Activated CD4-positive, alpha-beta T cell treated with anti-CD3 and anti-CD28 coated beads, Interleukin-2, Interleukin-6, amounts not matched to agents 100 ng/mL and 50 ng/mL, durations not matched to agents 16 hours and 8 hours (primary cell): Measurements from ENCODE around the gene ITPKA.
"Not testable (repeated sequence)": the region's sequence is repeated elsewhere in the genome, so short reads cannot be mapped to it uniquely, and the experiment has no call there.

Experiments used
- DNase-seq: peaks from one replicate; pipeline ENCODE4 v3.0.0-alpha.2; 2020

ITPKA gene

GRCh38 chr15:41493205-41493901 lies at the start of gene ITPKA:
Gene ITPKA, plus strand, starts transcription at chr15:41493874. Its CDS starts 54 bp downstream, at chr15:41493928.
- peak; percentile 89 for DNase-seq

DNA sequence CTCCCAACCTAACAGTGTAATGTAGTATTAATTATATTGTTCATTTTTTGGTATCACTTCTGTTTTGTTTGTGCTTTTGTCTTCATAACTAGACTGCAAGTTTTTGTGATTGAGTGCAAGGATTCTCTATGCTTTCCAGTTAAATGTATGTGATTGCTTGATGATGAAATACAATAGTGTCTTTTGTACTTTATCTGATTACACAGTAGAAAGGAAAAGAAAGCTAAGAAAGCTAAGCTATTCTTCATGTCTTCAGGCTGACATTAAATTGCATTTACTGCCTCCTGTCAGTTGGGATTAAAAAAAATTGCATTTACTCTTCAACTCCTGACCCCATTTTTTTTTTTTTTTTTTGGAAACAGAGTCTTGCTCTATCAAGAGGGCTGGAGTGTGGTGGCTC lies 48.3 kb upstream of the ITPKA start:
- no peak for DNase-seq

- DNase-seq = no peak
These were observed 31.4 kb upstream of the ITPKA start for GRCh38 chr15:41462084-41462795.

- no peak for DNase-seq
These were observed 28.6 kb upstream of the ITPKA start for GRCh38 chr15:41464889-41465580.

GRCh38 chr15:41465822-41466421 lies 27.8 kb upstream of the ITPKA start:
- DNase-seq = peak; percentile 50

DNA sequence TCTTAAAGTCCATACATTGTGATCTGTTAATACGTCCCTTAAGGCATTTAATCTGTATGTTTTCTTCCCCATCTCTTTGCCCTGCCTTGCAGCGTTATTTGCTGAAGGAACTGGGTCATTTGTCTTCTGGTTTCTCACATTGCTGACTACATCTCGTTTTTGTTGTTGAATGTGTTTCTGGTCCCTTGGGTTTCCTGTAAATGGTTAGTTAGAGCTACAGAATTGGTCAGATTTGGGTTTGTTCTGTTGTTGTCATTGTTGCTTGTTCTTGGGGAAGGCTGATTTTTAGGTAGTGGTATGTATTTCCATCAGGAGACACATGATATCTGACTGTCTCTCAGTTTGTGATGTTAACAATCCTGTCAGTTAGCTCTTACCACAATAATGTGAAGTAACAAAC lies 27.0 kb upstream of the ITPKA start:
- DNase-seq = no peak

GRCh38 chr15:41469644-41470043 lies 24.0 kb upstream of the ITPKA start:
- DNase-seq = not testable (repeated sequence)

DNA sequence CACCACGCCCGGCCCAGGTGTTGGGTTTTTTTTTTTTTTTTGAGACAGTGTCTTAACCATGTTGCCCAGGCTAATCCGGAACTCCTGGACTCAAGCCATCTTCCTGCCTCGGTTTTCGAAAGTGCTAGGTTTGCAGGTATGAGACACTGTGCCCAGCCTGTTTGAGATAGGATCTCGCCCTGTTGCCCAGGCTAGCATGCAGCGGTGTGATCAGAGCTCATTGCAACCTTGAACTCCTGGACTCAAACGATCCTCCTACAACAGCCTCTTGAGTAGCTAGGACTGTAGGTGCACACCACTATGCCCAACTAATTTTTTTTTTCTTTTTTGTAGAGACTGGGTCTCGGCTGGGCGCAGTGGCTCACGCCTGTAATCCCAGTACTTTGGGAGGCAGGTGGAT lies 20.3 kb upstream of the ITPKA start:
- DNase-seq = no peak

DNA sequence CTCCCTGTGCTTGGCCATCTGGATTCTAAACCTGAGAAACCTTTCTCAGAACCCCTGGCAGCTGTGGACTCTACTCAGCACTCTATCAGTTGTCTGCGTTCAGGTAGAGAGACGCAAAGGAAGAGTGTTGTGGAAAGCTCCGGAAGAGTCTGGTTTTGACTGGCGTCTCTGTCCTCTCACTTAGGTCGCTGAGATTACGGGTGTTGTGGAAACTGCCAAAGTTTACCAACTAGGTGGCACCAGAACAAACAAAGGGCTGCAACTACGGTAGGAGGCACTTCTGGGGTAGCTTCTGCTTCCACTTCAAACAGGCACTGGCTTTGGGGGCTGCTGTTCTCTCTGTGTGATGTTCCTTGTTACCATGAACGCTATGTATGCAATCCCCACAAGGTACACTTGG lies 19.2 kb upstream of the ITPKA start:
- no peak for DNase-seq

DNA sequence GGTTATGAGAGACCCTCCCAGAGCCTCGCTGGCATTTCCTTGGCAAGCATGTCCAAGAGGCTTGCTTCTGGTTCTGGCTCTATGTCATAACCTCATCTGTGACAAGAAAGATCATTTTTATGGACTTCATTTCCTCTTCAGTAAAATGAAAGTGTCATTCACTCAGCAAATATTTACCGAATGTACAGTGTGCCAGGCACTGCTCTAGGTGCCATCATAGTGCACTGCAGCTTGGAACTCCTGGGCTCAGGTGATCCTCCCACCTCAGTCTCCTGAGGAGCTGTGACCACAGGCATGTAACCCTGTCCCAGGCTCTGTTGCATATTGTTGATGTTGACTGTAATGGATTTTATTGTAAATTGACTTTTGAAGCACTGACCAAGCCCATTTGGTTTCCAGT lies 18.7 kb upstream of the ITPKA start:
- no peak for DNase-seq

- DNase-seq = no peak
These were observed 17.1 kb upstream of the ITPKA start for GRCh38 chr15:41476416-41477048.

DNA sequence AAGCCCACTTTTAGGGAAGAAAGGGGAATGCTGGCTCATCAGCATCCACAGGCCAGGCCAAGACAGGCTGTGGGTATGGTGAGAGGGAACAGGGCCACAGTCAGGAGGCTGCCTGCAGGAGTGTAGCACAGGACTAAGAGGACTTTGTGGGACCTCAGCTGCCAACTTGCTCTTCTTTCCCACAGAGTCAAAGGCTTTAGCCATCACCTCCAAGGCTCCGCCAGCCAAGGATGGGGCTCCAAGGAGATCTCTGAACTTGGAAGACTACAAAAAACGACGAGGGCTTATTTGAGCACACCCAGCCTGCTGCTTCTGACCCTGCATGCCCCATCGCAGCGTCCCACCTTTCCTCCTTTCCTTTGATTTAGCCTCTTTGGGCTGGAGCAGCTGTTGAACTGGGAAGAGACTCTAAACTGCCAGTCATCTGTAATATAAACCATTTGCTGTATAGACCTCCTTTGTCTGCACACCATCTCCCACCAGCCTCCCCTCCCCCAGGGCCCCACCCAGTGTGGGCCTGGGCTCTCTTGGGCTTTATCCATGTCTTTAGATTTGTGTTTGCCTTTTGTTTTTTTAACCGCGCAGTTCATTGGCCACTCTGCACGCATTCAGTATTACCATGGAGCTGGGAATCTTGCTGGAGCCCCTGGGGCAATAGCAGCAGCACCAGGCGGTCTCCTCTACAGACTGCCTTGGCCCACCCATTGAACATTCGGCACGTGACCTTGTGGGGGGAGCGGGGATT lies 13.1 kb upstream of the ITPKA start:
- DNase-seq = no peak

DNA sequence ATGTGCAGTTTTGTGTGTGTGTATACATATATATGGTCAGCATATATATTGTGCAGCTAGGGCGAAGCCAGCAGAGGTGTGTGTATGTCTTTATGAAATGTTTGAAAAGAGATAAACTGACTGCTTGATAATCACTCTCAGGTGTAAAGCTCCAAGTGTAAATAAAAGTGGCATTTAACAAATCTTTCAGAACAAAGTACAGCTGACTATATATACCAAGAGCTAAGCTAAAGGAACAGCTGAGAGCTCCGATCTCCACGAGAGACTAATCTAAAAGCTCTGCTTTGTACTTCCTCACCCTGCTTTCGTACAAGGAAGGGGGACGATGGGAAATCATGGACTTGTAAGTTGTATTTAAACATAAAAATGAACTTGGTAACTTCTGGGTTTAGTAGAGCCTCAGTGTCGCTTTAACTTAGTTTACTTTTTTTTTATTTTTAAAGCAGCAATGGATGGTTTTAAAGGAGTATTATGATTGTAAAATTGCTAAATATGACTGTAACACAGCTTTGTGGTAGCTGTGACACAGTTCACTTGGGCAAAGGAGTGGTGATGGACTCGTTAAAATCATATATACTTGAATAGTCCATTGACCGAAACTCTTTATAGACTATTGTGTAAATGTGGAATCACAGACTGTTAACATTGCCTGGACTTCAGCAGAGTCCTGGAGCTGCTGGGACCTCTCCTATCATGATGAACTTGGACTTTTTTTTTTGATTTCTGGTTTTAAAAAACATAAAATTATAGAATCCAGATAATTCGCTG lies 11.4 kb upstream of the ITPKA start:
- no peak for DNase-seq

DNA sequence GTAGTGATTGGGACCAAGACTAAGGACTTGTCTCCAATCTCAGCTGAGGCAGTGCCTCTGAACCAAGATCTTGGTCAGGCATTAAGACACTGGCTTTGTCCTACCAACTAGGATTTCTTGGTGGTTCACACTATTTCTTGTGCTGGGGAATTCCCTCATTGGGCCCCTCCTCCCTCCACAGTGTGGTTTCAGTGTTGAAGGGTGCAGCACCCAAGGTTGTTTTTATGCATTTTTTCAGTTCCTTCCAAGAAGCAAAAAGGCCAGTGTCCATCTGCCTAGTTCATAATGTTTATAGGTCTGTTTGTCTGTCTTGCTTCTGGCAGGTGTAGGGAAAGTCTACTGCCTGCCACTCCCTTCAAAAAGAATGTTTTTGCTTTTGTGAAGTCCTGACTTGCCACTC lies 10.6 kb upstream of the ITPKA start:
- peak; percentile 66 for DNase-seq

DNA sequence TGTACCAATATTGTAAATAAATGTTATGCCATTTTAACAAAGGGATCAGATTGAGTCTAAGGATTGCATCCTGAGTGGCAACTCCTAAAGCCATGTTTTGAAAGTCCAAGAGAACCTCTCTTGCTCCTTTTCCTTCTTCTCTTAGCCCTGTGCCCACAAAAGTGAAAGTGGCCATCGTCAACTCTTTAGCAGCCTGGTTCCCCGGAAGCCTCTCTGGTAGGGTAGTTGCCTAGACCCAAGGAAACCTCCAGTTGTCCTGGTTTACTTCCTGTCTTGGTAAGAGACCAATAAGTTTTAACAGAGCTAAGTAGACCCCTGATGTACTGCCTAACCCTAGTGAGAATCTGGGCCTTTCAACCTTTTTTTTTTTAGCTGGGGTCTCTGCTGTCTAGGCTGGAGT lies 10.2 kb upstream of the ITPKA start:
- DNase-seq = peak; percentile 57

- DNase-seq = no peak
These were observed 8.6 kb upstream of the ITPKA start for GRCh38 chr15:41484937-41485625.

DNA sequence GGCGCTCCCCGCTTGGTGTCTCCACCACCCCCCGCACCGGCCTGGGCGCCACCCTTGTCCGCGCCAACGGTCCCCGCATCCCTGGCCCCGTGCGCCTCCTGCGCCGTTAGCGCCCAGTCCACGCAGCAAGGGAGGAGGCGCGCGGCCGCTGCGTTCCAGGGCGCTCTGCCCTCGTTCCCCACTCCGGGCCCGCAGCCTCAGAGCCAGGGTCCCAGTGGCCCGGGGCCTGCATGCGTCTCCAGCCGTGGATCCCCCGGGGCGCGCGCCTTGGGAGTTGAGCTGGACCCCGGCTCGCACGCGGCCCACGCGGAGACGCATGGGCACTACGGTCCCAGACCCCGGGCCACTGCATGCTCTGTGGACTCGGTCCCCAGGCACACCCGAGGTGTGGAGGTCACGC lies 7.4 kb upstream of the ITPKA start:
- no peak for DNase-seq

GRCh38 chr15:41487381-41487780 lies 6.3 kb upstream of the ITPKA start:
- DNase-seq = no peak

GRCh38 chr15:41487802-41488201 lies 5.9 kb upstream of the ITPKA start:
- DNase-seq = peak; percentile 54

GRCh38 chr15:41489641-41490040 lies 4.0 kb upstream of the ITPKA start:
- DNase-seq = no peak

GRCh38 chr15:41490355-41490754 lies 3.3 kb upstream of the ITPKA start:
- peak; percentile 85 for DNase-seq
